Measurements from ENCODE around the gene CCL2.

- TF ChIP-seq ZFP30 (CRISPR knock-in tag; IDR thresholded peaks at IDR 0.05) (no peak), ZC3H10 (CRISPR knock-in tag; IDR thresholded peaks at IDR 0.05) (no peak), TOX (CRISPR knock-in tag; IDR thresholded peaks at IDR 0.05; ENCODE audit: borderline replicate concordance) (no peak), CSRNP3 (CRISPR knock-in tag; IDR thresholded peaks at IDR 0.05) (no peak), ZNF8 (CRISPR knock-in tag; IDR thresholded peaks at IDR 0.05) (no peak), CSDC2 (CRISPR knock-in tag; IDR thresholded peaks at IDR 0.05) (no peak), PATZ1 (CRISPR knock-in tag; IDR thresholded peaks at IDR 0.05; ENCODE audit: borderline replicate concordance) (no peak), ARNTL (CRISPR knock-in tag; IDR thresholded peaks at IDR 0.05; ENCODE audit: borderline replicate concordance, low read depth) (no peak), GLIS3 (CRISPR knock-in tag; IDR thresholded peaks at IDR 0.05) (no peak), POU6F1 (CRISPR knock-in tag; IDR thresholded peaks at IDR 0.05; ENCODE audit: borderline replicate concordance, low read depth) (no peak), BACH2 (CRISPR knock-in tag; IDR thresholded peaks at IDR 0.05; ENCODE audit: borderline replicate concordance) (no peak), ZFP3 (CRISPR knock-in tag; IDR thresholded peaks at IDR 0.05) (no peak), ESRRG (CRISPR knock-in tag; IDR thresholded peaks at IDR 0.05) (no peak), SNAI2 (CRISPR knock-in tag; IDR thresholded peaks at IDR 0.05) (no peak)
These were observed 5.8 kb downstream of the CCL2 start for GRCh38 chr17:34260861-34261260.

Measured in SK-N-SH treated with all-trans-retinoic acid at 6 μM for 48 hours (cell line).